Uterus (tissue), 4 donors: ENCODE measurements around the gene PLD1. TPM values are rescaled to one million over a fixed set of nuclear protein-coding genes. Genes with fewer than 3 reads are reported as not detected.
"Not testable (repeated sequence)": the region's sequence is repeated elsewhere in the genome, so short reads cannot be mapped to it uniquely, and the experiment has no call there.

Experiments used
- DNase-seq, 2 donors: peaks; one replicate each; pipeline ENCODE4 v3.0.0-alpha.2; 2019 to 2020
- H3K27ac ChIP-seq, 2 donors: fragments of 200-600 bp; sonication (generic); 1 replicate in 1 of 2; 2 replicates in 1 of 2; pipeline ENCODE4 v1.5.1; 2016 to 2018
- H3K27me3 ChIP-seq, 2 donors: fragments of 200-600 bp; sonication (generic); one replicate each; pipeline ENCODE4 v1.5.1; 2018 to 2019; ENCODE audit warnings: control low read depth in 1 of 2
- H3K36me3 ChIP-seq, 2 donors: fragments of 200-600 bp; sonication (generic); one replicate each; pipeline ENCODE4 v1.5.1; 2019; ENCODE audit warnings: control low read depth in 1 of 2
- H3K4me1 ChIP-seq, 2 donors: fragments of 200-600 bp; sonication (generic); one replicate each; pipeline ENCODE4 v1.5.1; 2018 to 2019; ENCODE audit warnings: control low read depth in 1 of 2
- H3K4me3 ChIP-seq, 2 donors: fragments of 200-600 bp; sonication (generic); 1 replicate in 1 of 2; 2 replicates in 1 of 2; pipeline ENCODE4 v1.5.1; 2018 to 2019; ENCODE audit warnings: mild to moderate bottlenecking in 1 of 2
- H3K9me3 ChIP-seq, 2 donors: fragments of 200-600 bp; sonication (generic); one replicate each; pipeline ENCODE4 v1.5.1; 2019; ENCODE audit warnings: control low read depth in 1 of 2
- CTCF ChIP-seq, 4 experiments: fragments of 200-600 bp in 2 of 4; fragments of 450-650 bp in 2 of 4; sonication (generic) in 2 of 4; IDR thresholded peaks; one replicate each; pipeline ENCODE4 v1.5.1; 2016 to 2019; ENCODE audit warnings: antibody characterized with exemption in 4 of 4, mild to moderate bottlenecking in 2 of 4, moderate library complexity in 1 of 4
- POLR2A ChIP-seq, 2 donors: fragments of 450-650 bp; IDR thresholded peaks; one replicate each; pipeline ENCODE4 v1.6.1; 2016; ENCODE audit warnings: antibody characterized with exemption in 2 of 2, mild to moderate bottlenecking in 1 of 2, moderate library complexity in 1 of 2
- intact Hi-C: fragments of 100-400 bp; cut with DNase I; formaldehyde crosslinking; loops from one replicate; pipeline ENCODE4 v1.15.1; 2023; ENCODE audit warnings: low total_unique reads
- total RNA-seq, 4 donors: library from RNA; depleted of rRNA in 3 of 4; stranded (reverse); fragments of >200 nt in 3 of 4; gene quantifications; one replicate each; pipeline versions ENCODE4 v1.1.0 to v1.2.4, GENCODE V29; 2014 to 2023
- donor health status: DM: yes; HTN: yes; CAD: no.

The PLD1 gene
- total RNA-seq, 4 donors from 2014 or later, result 15.6 to 94.8 (median 30.8) TPM

DNA sequence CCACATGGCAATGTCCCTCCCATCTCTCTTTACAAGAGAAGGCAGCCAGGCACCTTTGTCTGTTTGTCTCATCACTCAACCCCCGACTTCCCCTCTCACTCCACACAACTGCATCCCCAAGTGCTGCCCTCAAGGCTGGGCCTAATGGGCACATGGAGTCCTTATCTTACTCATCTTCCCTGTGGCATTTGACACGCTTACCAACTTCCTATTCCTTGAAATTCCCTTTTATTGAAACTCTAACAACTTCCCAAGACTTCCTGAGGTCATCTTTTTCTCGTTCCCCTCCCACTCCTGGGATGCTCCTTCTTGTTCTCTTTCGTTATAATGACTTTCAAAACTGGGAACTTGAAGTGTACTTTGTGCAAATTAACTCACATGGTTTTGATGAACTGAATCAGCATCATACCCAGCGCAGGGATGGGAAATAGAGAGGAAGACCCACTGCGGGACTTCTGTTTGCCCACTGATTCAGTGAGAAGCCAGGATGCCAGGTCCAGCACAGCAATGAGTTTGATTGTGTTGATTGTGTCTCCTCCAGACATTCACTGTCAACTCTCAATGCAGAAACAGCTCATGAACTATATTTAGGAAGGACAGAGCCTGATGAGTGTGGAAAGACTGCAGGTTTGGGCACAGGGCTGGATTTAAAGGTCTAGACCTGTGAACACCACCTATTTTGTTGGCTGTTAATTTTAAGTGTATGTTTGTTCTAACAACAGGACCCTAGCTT lies 245.4 kb downstream of the PLD1 start:
- intact Hi-C loops, result loop anchor here (10.0 kb wide), 1 partner anchor 600 kb away; no protein-coding TSS in a partner anchor
- Histone ChIP-seq H3K27ac (no peak overlapping the region), H3K9me3 (no peaks in the 10 kb centered on the region), H3K27me3 (no peaks in the 10 kb centered on the region), H3K4me1 (no peaks in the 10 kb centered on the region), H3K36me3 (no peaks in the 10 kb centered on the region), H3K4me3 (no peak overlapping the region)
- DNase-seq, result no peak
- no peak for TF ChIP-seq POLR2A (IDR thresholded peaks at IDR 0.05)
- no peak for TF ChIP-seq CTCF (IDR thresholded peaks at IDR 0.05)

DNA sequence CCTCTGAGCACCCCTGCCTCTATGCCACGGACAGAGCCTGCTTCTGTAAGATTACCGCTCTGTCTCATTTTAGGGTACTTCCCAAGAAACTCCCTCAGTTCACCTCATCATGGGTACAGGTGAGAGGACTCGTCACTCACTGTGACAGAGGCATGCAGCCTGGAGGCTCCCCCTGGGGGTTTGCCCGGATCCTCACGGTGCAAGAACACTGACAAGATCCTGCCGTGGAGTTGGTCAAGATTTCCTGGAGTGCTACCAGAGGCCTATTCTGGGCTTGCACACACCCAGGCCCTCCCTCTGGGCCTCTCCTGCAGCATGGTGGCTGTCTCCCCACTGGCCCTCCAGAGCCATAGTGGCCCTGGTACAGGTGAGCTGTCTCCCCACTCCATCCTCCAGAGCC lies 247.0 kb downstream of the PLD1 start:
- no peaks in the 10 kb centered on the region for H3K4me1 ChIP-seq
- DNase-seq, result no peak
- no peak overlapping the region for H3K4me3 ChIP-seq
- no peaks in the 10 kb centered on the region for H3K36me3 ChIP-seq
- H3K27me3 ChIP-seq, result no peaks in the 10 kb centered on the region
- no peaks in the 10 kb centered on the region for H3K9me3 ChIP-seq
- intact Hi-C loops, result loop anchor here (10.0 kb wide), 1 partner anchor 598 kb away; no protein-coding TSS in a partner anchor
- TF ChIP-seq CTCF (IDR thresholded peaks at IDR 0.05) (no peak), POLR2A (IDR thresholded peaks at IDR 0.05) (no peak)
- no peak overlapping the region for H3K27ac ChIP-seq

GRCh38 chr3:171562459-171562858 lies 247.8 kb downstream of the PLD1 start:
- intact Hi-C loops, result loop anchor here (10.0 kb wide), 1 partner anchor 598 kb away; no protein-coding TSS in a partner anchor
- H3K27ac ChIP-seq, H3K27me3 ChIP-seq, H3K9me3 ChIP-seq, H3K4me3 ChIP-seq, DNase-seq, H3K4me1 ChIP-seq, H3K36me3 ChIP-seq: not testable (repeated sequence)

DNA sequence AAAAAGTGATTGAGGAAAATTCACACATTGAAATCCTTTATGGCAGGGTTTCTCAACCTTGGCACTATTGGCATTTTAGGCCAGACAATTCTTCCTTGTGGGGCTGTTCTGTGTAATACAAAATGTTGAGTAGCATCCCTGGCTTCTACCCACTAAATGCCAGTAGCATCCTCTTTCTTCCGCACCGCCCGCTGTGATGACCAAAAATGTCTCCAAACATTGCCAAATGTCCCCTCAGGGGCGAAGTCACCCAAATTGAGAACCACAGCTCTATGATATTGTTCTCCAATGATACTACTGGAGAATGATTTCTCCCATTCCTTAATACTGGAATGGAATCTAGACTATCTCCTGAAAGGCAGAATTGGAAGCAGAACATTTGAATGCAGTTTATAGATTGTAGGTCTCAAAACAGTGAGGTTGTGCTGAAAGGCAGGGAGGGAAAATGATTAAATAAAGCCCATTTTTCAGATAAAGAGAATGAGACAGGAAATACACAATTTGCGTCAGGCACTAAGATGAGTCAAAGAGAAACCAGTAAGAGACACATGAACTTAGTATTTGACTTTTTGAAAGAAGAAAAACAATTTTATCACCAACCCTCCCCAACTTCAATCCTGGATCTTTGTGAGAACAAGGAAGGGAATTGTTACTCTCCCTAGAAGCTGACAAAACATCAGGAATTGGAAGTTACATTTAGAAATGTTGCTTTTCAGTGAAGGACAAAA lies 248.5 kb downstream of the PLD1 start:
- intact Hi-C loops, result loop anchor here (10.0 kb wide), 1 partner anchor 597 kb away; no protein-coding TSS in a partner anchor
- Histone ChIP-seq H3K27me3 (no peaks in the 10 kb centered on the region), H3K36me3 (no peaks in the 10 kb centered on the region), H3K9me3 (no peaks in the 10 kb centered on the region), H3K27ac (no peak overlapping the region), H3K4me1 (no peaks in the 10 kb centered on the region), H3K4me3 (no peak overlapping the region)
- no peak for DNase-seq
- TF ChIP-seq POLR2A (IDR thresholded peaks at IDR 0.05), result no peak

DNA sequence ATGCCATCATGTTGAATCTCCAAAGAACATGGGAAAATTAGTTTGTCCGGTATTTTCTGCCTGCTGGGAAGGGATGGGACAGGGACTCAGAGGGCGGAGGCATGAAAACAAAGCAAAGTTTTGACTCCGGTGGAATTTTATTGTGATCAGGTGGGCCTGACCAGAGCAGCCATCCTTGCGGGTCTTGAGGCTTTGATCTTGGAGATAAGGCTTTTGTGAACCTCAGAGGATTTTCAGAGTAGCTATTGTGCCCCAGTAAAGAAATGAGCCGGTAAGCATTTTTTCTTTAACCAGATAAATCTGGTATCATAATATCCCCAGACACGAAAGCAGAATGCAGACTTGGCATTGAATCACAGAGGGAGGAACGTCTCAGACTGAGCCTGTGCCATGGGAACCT lies 250.7 kb downstream of the PLD1 start:
- TF ChIP-seq CTCF (IDR thresholded peaks at IDR 0.05), result no peak
- no peak for TF ChIP-seq POLR2A (IDR thresholded peaks at IDR 0.05)
- Histone ChIP-seq H3K36me3 (no peaks in the 10 kb centered on the region), H3K9me3 (no peaks in the 10 kb centered on the region), H3K27ac (no peak overlapping the region), H3K27me3 (no peaks in the 10 kb centered on the region), H3K4me3 (no peak overlapping the region), H3K4me1 (no peaks in the 10 kb centered on the region)
- no peak for DNase-seq
- intact Hi-C loops, result no loop called here

GRCh38 chr3:171558188-171558696 lies 252.0 kb downstream of the PLD1 start:
- no peaks in the 10 kb centered on the region for H3K27me3 ChIP-seq
- TF ChIP-seq CTCF (IDR thresholded peaks at IDR 0.05) (no peak), POLR2A (IDR thresholded peaks at IDR 0.05) (no peak)
- H3K27ac ChIP-seq, result no peak overlapping the region
- intact Hi-C loops, result no loop called here
- H3K9me3 ChIP-seq, result no peaks in the 10 kb centered on the region
- H3K36me3 ChIP-seq, result no peaks in the 10 kb centered on the region
- no peak overlapping the region for H3K4me3 ChIP-seq
- DNase-seq, result no peak
- H3K4me1 ChIP-seq, result no peaks in the 10 kb centered on the region
